Activated T-helper 2 cell treated with anti-CD3 and anti-CD28 coated beads, Interferon-gamma antibody, Interleukin-2, Interleukin-4, amounts not matched to agents 10 μg/mL and 5 μg/mL and 100 μg/mL, durations not matched to agents 14 hours and 24 hours and 36 hours (primary cell): ENCODE results near the gene TSEN2. TPM values are rescaled to one million over a fixed set of nuclear protein-coding genes. Genes with fewer than 3 reads are reported as not detected.

Source experiments
- DNase-seq: peaks from one replicate; pipeline ENCODE4 v3.0.0; 2021; ENCODE audit warnings: low spot score
- H3K27ac Mint-ChIP-seq: one replicate; pipeline ENCODE4 v1.8.0; 2021; ENCODE audit warnings: mixed read lengths
- H3K27me3 Mint-ChIP-seq: one replicate; pipeline ENCODE4 v1.8.0; 2021; ENCODE audit warnings: low read depth, mixed read lengths
- H3K36me3 Mint-ChIP-seq: one replicate; pipeline ENCODE4 v1.8.0; 2021; ENCODE audit warnings: low read depth, mixed read lengths
- H3K4me1 Mint-ChIP-seq: one replicate; pipeline ENCODE4 v1.8.0; 2021; ENCODE audit warnings: low read depth, mixed read lengths
- H3K4me3 Mint-ChIP-seq: one replicate; pipeline ENCODE4 v1.8.0; 2021; ENCODE audit warnings: low read depth, mild to moderate bottlenecking, moderate library complexity, mixed read lengths
- H3K9me3 Mint-ChIP-seq: one replicate; pipeline ENCODE4 v1.8.0; 2021; ENCODE audit warnings: mixed read lengths
- intact Hi-C: fragments of 100-400 bp; cut with micrococcal nuclease; formaldehyde crosslinking; loops from one replicate; pipeline ENCODE4 v1.15.1; 2023
- total RNA-seq: library from RNA; stranded (reverse); gene quantifications from 2 replicates; pipeline ENCODE4 v1.2.3, GENCODE V29; 2022

The TSEN2 gene
- total RNA-seq = 23.6 and 28.5 TPM in 2 replicates

DNA sequence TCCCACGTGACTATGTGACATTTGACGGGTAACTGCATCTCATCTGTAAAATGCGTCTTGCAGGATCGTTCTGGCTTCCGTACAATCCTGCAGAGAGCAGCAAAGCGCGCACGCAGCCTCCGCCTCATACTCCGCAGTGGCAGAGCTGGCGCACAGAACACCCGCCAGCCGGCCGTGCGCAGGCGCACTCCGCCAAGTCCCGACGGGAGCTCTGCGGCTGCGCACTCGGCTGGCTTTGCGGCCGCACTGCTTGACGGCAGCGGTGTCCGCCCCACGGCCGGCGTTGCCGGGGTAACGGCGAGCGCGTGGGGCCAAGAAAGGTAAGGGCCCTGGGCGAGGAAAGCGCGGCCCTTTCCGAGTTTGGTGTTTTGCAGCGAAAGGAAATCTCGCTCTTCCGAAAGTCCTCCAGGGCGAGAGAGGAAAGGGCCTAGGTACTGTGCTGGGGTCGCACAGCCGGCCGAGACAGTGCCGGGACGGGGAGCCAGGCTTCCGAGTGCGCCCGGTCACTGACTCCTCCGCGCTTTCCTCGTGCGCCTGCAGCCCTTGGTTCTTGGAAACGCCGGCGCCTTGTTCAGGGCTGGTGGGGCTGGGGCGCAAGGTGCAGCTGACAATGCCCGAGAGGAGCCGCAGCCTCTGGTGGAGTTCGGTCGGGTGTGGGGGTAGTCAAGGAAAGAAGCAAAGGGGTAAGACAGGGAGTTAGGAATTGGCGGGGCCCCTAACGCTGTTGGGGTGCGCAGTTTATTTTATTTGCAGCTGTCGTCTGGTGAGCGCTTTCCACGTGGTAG, at the start of gene TSEN2:
TSEN2 (plus strand) TSS at position 283 of the 785 bp plus-strand sequence. CDS start 5,321 bp downstream, outside the sequence.
- Mint-ChIP-seq H3K4me3 (peak within 1 kb of the TSS; percentile 93), H3K27me3 (no peaks in the 10 kb centered on the region), H3K36me3 (peaks cover 6% of the 10 kb centered on the region), H3K27ac (peak within 1 kb of the TSS; percentile 91), H3K4me1 (peaks cover 38% of the 10 kb centered on the region), H3K9me3 (no peaks in the 10 kb centered on the region)
- peak; percentile 96 for DNase-seq
- intact Hi-C loops = loop anchor here (1.0 to 5.0 kb wide), 9 partner anchors 62 to 349 kb away; partner anchors contain the start of genes MKRN2, PPARG and RAF1

DNA sequence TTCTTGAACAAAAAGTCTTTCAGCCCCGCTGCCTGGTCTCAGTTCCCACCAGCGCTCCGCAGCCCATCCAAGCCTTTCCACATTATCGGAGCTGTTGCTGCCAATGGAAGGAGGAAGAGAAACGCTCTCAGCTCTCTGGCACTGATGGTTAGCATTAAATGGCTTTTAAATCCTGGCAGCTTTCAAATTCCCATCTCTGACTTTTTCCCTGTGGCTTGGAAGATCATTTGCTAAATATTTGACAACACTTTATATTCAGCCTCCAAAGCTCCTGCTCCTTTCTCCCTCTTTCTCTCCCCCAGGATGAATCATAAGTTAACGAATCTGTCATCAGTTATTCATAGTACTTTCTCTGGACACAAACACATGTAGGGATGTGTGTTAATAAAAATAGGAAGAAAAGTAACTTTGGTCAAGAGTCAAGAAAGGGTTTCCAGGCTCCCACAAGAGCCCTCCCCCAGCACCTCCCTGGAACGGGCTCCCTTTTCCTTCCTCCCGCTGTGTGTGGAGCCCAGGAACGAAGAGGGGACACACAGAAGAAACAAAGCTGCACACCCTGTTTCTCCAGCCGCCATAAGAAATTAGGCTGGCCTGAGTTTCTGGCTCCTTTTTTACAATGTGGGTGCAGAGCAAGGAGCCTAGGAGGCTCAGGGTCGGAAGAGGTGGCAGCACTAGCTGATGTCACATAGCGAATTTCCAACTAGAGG, 47.6 kb upstream of the TSEN2 start:
- H3K27me3 Mint-ChIP-seq = peaks cover 12% of the 10 kb centered on the region
- no peak overlapping the region for H3K27ac Mint-ChIP-seq
- H3K36me3 Mint-ChIP-seq = peaks cover 4% of the 10 kb centered on the region
- H3K4me1 Mint-ChIP-seq = no peaks in the 10 kb centered on the region
- DNase-seq = no peak
- intact Hi-C loops = no loop called here
- no peak overlapping the region for H3K4me3 Mint-ChIP-seq
- no peaks in the 10 kb centered on the region for H3K9me3 Mint-ChIP-seq

DNA sequence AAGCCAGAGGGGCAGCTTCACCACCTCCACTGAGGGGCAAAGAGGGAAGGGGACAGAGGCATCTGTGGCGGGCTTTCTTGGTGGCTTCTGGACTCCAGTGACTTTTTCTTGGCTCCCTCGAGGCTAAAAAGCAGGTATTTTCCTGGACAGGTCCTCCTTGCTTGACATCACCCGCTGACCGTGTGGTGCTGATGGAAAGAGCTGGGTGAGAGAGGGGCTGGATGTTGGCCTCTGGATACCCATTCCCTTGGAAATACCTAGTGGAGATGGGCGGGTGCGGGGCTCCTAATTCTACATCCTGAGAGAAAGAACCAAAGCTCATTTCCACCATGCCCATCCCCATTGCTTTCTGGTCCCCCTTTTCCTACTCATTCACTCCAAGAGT, 47.1 kb upstream of the TSEN2 start:
- H3K27me3 Mint-ChIP-seq = peaks cover 12% of the 10 kb centered on the region
- no peak for DNase-seq
- intact Hi-C loops = no loop called here
- H3K9me3 Mint-ChIP-seq = no peaks in the 10 kb centered on the region
- no peak overlapping the region for H3K4me3 Mint-ChIP-seq
- no peaks in the 10 kb centered on the region for H3K4me1 Mint-ChIP-seq
- peaks cover 4% of the 10 kb centered on the region for H3K36me3 Mint-ChIP-seq
- H3K27ac Mint-ChIP-seq = no peak overlapping the region

DNA sequence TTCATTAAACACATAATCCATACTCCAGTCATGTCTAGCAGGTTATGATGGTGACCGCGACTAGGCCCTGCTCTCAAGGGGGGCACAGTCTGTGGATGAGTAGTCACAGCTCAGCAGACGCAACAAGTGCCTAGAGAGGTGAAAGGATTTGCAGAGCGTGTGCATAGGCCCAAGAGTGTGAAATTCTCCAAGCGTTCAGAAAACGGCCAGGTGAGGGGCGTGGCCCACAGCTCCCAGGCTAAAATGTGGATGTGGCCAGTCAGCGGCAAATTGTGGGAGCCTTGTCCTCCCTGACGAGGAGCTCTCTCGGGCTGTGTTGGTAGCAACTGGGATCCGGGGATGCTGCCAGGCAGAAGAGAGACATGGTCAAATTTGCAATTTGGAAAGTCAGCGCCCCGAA, 46.4 kb upstream of the TSEN2 start:
- peaks cover 12% of the 10 kb centered on the region for H3K27me3 Mint-ChIP-seq
- H3K4me1 Mint-ChIP-seq = no peaks in the 10 kb centered on the region
- no peak for DNase-seq
- no peak overlapping the region for H3K27ac Mint-ChIP-seq
- intact Hi-C loops = no loop called here
- H3K9me3 Mint-ChIP-seq = no peaks in the 10 kb centered on the region
- H3K36me3 Mint-ChIP-seq = peaks cover 4% of the 10 kb centered on the region
- no peak overlapping the region for H3K4me3 Mint-ChIP-seq

DNA sequence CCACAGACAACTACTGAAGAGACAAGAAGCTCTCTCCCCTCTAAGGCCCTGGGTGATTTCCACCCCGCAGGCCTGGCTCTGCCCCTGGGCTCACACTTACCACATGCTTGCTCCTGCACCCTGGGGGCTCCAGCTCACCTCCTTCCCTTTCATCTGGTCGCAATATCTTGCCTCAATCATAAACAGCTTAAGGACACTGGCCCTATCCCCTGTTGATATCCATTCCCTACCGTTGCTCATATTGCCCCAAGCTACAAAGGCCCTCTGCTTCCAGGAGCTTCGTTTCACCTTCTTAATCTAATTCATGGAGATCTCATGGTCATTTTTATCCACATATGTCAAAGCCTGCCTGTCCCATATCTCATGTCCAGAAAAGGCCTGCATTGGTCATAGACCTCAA, 46.0 kb upstream of the TSEN2 start:
- Mint-ChIP-seq H3K4me3 (no peak overlapping the region), H3K27ac (no peak overlapping the region), H3K9me3 (no peaks in the 10 kb centered on the region), H3K27me3 (peaks cover 16% of the 10 kb centered on the region), H3K36me3 (peaks cover 4% of the 10 kb centered on the region), H3K4me1 (no peaks in the 10 kb centered on the region)
- no peak for DNase-seq
- intact Hi-C loops = no loop called here

DNA sequence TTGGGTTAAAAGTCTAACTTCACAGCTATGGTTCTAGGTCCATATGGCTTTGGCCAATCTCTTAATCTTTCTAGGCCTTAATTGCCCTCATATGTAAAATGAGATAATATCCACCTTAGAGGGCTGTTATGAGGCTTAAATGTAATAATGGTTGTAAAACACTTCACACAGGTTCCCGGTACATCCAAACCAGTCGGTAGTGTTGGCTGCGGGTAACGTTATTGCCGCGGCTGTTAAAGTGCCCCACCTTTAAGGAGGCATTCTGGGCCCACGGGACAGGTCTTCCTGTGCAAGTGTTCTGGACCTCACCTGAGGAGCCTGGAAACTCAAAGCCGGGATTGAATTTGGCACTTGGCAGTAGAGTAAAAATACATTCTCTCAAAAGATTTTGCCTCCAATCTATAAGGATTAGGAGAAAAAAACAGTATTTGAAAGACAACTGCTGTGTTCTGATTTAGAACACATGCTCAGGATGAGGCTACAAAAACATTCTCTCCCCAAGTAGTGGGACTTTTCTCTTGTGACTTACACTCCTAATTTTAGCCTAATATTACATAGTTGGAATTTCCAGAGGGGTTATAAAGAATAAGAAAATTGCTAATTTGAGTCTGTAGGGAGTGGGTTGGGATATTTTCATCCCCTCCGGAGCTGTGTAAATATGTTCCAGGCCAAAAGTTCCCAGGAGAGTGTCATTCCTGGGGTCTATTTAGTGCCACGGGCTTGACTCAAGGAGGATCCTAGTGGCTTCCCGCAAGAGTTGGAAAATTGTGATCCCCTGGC, 44.9 kb upstream of the TSEN2 start:
- no peak overlapping the region for H3K4me3 Mint-ChIP-seq
- peaks cover 22% of the 10 kb centered on the region for H3K27me3 Mint-ChIP-seq
- H3K27ac Mint-ChIP-seq = no peak overlapping the region
- no peaks in the 10 kb centered on the region for H3K4me1 Mint-ChIP-seq
- no peak for DNase-seq
- no peaks in the 10 kb centered on the region for H3K9me3 Mint-ChIP-seq
- intact Hi-C loops = no loop called here
- no peaks in the 10 kb centered on the region for H3K36me3 Mint-ChIP-seq

DNA sequence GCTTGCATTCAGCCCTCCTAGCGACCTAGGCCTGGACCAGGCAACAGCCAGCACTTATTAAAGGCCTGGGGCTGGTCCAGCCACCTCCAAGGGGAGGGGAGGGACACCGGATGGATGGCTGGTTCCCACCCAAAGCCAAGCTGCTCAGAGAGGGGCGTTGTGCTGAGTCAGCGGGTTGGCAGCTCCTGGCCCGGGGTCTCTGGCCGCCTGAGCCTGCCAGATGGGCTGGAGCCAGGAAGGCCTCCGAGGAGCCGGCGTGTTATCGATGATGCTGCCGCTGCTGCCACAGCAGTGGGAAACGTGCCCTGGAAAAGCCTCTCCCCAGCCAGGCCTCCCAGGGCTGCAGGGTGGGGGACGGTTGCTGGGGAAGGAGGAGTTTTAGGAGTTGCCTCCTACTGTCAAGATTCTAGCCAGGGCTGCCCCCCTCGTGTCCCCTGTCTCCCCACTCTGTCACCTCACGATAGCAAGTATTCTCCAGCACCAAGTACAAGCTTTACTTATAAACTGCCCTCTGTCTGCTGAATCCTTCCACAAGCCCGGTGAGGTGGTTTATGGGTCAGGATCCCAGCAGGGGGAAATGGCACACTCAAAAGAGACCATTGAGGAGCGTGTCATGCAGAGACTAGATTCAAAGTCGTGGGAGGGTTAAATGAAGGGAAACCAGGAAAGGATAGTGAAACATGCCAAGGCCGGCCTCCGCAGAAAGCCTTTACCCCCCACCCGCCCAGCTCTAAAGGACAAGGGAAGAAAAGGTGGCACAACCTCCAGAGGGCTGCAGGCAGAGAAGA, 43.2 kb upstream of the TSEN2 start:
- intact Hi-C loops = no loop called here
- H3K4me3 Mint-ChIP-seq = no peak overlapping the region

DNA sequence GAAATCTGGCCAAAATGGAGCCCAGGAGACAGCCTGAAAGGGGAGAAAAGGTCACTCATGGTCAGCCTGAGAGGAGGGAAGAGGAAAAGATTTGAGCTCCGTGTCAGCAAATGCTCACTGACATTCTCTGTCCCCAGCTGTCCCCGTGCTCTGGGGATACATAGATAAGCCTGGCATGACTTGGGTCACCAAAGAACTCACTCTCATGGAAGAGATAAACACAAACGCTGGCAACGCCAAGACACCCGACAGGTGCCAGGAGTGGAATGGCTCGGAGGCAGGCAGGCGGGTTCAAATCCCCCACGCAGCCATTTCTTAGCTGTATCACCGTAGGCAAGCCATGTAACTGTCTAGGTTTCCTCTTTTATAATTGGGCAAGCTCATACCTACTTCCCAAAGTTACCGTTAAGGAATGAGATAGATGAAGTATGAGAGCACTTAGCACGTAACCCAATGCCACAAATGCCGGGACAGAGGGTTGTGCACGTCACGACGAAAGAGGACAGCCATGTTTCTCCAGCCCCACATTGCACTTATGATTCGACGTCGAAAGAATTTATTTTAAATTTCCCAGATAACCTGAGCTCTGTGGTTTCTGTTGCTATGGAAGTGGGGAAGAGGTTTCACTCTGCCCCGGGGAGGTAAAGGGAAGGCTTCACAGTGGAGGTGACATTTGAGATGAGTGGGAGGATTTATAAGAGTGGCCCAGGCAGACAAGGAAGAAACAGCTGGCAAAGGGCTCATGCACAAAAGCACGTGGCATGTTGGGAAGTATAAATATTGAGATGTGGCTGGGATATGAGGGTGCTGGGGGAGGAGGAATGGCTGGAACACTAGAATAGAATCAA, 41.4 kb upstream of the TSEN2 start:
- H3K4me1 Mint-ChIP-seq = no peaks in the 10 kb centered on the region

More for the DNA sequence above, 43.2 kb upstream of the TSEN2 start:
- DNase-seq = no peak
- Mint-ChIP-seq H3K4me1 (no peaks in the 10 kb centered on the region), H3K36me3 (no peaks in the 10 kb centered on the region), H3K27me3 (peaks cover 19% of the 10 kb centered on the region), H3K9me3 (no peaks in the 10 kb centered on the region), H3K27ac (no peak overlapping the region)

DNA sequence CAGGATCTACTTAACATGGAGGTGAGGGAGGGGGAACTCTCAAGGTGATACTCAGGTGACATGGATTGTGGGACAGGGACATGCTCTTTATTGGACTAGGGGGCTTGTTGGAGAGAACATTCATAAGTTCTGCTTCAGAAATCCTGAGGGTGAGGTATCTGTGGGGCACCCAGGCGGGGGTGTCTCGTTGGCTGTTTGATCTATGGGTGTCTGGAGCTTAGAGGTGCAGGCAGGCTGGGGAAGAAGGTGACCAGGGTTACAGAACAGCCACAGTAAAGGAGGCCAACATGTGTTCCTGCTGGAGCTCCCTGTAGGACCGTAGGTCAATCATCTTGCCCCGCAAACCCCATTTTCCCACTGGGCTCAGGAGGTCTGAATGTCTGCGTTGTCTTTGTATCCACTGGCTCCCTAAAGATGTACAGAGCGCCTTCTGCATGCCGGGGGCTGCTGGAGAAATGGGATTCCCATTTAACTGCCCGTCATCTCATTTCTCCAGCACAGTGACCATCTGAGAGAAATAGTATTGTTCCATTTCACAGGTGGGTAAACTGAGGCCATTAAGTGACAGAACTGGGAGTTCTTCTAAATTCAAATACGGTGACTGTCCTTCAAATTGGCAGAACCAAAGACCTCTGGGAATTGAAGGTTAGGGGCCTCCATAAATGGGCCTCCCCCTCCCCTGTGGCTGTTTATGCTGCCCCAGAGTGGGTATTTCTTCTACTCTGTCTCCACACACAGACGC, 40.3 kb upstream of the TSEN2 start:
- DNase-seq = no peak
- Mint-ChIP-seq H3K4me1 (no peaks in the 10 kb centered on the region), H3K27ac (no peak overlapping the region), H3K36me3 (no peaks in the 10 kb centered on the region), H3K27me3 (peaks cover 16% of the 10 kb centered on the region), H3K4me3 (no peak overlapping the region), H3K9me3 (no peaks in the 10 kb centered on the region)
- intact Hi-C loops = no loop called here

More for the DNA sequence above, 41.4 kb upstream of the TSEN2 start:
- H3K27ac Mint-ChIP-seq = no peak overlapping the region
- no peak overlapping the region for H3K4me3 Mint-ChIP-seq
- peaks cover 15% of the 10 kb centered on the region for H3K27me3 Mint-ChIP-seq
- no peaks in the 10 kb centered on the region for H3K9me3 Mint-ChIP-seq
- H3K36me3 Mint-ChIP-seq = no peaks in the 10 kb centered on the region
- no peak for DNase-seq
- intact Hi-C loops = no loop called here

DNA sequence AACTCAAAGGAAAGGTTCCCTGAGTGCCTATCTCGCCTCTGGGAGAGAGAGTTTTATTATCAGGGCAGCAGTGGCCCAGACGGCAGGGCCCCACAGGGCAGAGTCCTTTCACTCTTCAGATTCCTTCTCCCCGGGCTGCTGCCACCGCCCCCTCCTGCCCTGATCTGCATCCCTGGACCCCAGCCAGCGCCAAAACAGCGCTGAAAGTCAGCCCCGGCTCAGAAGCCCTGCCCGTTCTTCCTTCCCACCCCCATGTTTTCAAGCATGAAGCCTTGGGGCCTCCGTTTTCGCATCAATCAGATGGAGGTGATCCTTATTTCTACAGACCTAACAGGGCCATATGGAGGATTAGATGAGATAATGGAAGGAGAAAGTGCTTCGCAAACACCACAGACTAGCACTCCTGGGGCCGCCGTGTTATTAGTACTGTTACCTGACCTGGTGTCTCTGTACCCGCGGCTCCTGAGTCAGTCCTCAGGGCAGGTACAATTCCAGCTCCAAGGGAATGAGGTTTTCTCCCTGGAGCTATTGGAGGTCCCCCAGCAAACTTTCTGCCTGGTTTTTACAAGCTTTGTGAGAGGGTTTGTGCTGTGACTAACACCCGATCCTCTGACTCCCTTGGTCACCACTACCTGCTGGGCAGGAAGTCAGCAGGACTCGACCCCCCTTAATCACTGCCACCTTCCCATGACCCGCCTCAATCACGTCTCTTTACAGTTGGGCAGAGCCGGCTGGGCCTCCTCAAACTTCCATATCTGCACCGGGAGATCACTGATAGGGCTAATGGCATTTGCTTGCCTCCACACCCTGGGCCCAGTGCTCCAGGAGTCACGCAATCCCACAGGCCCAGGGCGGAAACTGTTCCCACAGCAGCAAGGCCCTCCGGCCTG, 39.5 kb upstream of the TSEN2 start:
- no peak for DNase-seq
- Mint-ChIP-seq H3K27me3 (peaks cover 16% of the 10 kb centered on the region), H3K9me3 (no peaks in the 10 kb centered on the region), H3K4me3 (no peak overlapping the region), H3K36me3 (no peaks in the 10 kb centered on the region), H3K4me1 (no peaks in the 10 kb centered on the region), H3K27ac (no peak overlapping the region)
- intact Hi-C loops = no loop called here
